Sciatic nerve (tissue), 2 donors: ENCODE measurements around the gene BMPR2. TPM values are rescaled to one million over a fixed set of nuclear protein-coding genes. Genes with fewer than 3 reads are reported as not detected.
"Not testable (repeated sequence)": the region's sequence is repeated elsewhere in the genome, so short reads cannot be mapped to it uniquely, and the experiment has no call there.

Experiments used
- ATAC-seq: fragments of 200-7000 bp; cut with Tn5 transposase; one replicate; pipeline ENCODE4 v1.9.1; 2020; ENCODE audit warnings: mild to moderate bottlenecking, moderate library complexity
- DNase-seq: peaks from one replicate; pipeline ENCODE4 v3.0.0-alpha.2; 2020; ENCODE audit warnings: low spot score
- intact Hi-C: fragments of 100-400 bp; cut with DNase I; formaldehyde crosslinking; loops from one replicate; pipeline ENCODE4 v1.14.2; 2022
- total RNA-seq: library from RNA; stranded (reverse); fragmentation: NEBNext Ultra II Directional; extraction: Animal tissue kit (Norgen Biotek cat#: 25700); gene quantifications from one replicate; pipeline ENCODE4 v1.2.1, GENCODE V29; 2021
- donor health status: DM: no; HTN: no; CAD: no.
- donor health status: DM: no; HTN: no; CAD: no.

The BMPR2 gene
- total RNA-seq, 1 donor from 2014 or later = 82.7 TPM

DNA sequence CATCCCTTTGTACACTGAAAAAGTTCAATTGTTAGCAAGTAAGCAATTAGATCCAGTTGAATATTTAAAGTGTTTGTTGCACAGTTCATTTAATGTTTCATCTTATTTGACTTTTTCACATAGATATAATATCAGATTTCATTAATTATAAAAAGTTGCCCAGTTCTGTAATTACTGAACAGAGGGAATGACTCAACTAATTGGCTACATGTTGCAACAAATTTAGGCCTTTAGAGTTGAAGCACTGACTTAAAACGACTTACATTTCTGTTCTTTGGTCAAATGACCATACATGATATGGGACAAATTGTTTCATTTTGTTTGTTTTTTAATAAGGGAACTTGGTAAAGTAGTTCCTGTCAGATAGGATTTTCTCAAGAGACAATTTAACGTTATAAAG lies 190.2 kb downstream of the BMPR2 start:
- intact Hi-C loops = no loop called here
- DNase-seq (no peak), ATAC-seq (no peak)

DNA sequence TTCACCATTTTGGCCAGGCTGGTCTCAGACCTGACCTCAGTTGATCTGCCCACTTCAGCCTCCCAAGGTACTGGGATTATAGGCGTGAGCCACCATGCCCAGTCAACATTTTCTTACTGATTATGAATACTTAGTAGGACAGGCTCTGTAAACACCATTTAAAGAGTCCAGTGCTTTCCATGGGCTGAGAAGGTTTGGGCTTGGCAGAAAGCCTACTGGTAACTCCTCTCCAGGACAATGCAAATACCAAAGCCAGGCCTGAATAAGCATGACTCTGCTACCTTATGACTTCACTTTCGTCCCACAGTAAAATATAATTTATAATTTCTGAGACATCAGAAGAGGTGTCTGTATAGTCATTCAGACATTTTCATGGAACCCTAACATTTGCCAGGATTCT lies 198.4 kb downstream of the BMPR2 start:
- no peak for DNase-seq
- intact Hi-C loops = no loop called here
- ATAC-seq = no peak

DNA sequence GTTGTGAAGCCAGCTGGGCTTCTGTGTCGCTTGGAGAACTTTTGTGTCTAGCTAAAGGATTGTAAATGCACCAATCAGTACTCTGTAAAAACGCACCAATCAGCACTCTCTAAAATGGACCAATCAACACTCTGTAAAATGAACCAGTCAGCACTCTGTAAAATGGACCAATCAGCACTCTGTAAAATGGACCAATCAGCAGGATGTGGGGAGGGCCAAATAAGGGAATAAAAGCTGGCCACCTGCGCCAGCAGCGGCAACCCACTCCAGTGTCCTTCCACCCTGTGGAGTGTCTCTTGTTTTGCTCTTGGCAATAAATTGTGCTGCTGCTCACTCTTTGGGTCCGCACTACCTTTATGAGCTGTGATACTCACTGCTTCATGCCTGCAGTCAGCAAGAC lies 199.1 kb downstream of the BMPR2 start:
- DNase-seq, ATAC-seq, intact Hi-C loops: not testable (repeated sequence)

DNA sequence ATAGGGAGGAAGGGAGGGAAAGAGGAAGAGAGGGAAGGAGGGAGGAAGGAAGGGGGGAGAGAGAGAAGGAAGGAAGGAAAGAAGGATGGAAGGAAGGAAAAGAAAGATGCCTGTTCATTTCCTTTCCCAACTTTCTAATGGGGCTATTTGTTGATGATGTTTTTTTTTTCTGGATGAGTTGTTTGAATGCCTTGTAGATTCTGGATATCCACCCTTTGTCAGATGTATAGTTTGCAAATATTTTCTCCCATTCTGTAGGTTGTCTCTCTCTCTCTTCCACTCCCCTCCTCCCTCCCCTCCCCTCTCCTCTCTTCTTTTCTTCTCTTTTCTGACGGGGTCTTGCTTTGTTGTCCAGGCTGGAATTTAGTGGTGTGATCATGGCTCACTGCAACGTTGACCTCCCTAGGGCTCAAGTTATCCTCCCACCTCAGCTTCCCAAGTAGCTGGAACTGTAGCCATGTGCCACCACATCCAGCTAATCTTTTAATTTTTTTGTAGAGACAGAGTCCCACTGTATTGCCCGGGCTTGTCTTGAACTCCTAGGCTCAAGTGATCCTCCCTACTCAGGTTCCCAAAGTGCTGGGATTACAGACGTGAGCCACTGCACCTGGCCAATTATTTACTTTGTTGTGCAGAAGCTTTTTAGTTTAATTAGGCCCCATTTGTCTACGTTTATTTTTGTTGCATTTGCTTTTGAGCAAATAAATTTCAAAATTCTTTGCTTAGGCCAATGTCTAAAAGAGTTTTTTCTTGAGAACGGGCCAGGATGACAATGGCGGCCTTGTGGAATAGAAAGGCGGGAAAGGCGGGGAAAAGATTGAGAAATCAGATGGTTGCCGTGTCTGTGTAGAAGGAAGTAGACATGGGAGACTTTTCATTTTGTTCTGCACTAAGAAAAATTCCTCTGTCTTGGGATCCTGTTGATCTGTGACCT lies 201.4 kb downstream of the BMPR2 start:
- ATAC-seq (no peak), DNase-seq (no peak)
- intact Hi-C loops = no loop called here

DNA sequence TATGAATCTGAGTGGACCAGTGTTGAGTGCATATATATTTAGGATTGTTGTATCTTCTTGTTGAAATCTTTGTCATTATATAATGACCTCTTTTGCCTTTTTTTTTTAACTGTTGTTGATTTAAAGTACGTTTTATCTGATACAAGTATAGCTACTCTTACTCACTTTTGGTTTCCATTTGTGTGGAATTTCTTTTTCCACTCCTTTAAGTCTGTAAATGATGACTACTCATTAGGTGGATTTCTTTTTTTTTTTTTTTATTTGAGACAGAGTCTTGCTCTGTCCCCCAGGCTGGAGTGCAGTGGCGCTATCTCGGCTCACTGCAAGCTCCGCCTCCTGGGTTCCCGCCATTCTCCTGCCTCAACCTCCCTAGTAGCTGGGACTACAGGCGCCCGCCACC lies 206.7 kb downstream of the BMPR2 start:
- ATAC-seq, DNase-seq: not testable (repeated sequence)
- intact Hi-C loops = loop anchor here (5.0 kb wide), 1 partner anchor 64 kb away; no protein-coding TSS in a partner anchor

DNA sequence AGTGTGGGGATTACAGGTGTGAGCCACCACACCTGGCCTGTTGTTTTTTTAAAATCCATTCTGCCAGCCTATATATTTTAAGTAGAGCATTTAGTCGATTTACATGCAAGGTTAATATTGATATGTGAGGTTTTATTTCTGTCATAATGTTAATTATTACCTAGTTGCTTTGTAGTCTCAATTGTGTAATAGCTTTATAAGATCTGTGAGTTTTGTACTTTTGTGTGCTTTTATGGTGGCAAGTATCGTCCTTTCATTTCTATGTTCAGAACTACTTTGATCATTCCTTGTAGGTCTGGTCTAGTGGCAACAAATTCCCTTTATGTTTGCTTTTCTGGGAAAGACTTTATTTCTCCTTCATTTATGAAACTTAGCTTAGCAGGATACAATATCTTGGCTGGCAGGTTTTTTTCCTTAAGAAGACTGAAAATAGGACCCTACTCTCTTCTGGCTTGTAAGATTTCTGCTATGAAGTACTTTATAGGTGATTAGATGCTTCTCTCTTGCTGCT lies 207.6 kb downstream of the BMPR2 start:
- intact Hi-C loops = loop anchor here (5.0 kb wide), 1 partner anchor 64 kb away; no protein-coding TSS in a partner anchor
- DNase-seq (no peak), ATAC-seq (no peak)

DNA sequence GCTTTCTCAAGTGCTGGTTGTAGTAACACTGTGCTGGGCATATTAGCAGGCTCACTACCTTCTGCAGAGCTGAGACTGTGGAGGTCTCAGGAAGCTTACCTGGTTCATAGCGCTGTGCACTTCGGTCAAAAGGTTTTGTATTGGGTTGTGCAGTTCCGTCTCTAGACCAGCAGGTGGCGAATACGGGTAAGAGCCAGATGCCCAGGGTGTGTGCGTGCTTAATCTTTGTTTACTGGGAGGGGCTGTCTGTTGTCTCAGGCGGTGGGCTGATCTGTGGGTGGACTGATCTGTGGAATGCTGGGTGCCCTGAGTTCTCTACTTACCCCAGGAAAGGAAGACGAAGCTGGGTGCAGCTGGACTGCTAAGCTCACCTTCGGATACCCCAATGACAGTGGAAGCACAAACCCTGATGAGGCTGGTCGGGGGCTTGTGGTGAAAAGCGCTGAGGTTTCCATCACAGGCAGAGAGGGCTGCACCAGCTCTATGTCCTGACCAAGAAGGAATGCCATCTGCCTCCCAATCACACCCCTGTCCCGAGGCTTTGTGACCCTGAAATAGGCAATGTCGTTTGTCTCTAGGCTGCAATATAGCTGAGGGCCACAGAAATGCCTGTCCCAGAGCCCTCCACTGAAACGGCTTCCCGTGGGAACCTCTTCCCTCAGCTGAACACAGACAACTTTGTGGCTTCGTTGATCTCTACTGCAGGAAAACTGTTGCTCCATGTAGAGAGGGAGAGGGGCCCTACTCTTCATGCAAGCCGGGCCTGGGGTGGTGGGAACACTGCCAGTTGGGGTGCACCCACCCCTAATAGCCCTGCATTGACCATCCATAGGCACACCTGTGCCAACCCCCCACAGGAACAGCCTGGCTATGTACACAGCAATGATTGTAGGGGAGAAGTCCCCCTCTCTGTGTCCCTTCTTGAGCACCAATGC lies 212.8 kb downstream of the BMPR2 start:
- intact Hi-C loops = no loop called here
- peak; percentile 78 for DNase-seq
- ATAC-seq = peak; percentile 89

DNA sequence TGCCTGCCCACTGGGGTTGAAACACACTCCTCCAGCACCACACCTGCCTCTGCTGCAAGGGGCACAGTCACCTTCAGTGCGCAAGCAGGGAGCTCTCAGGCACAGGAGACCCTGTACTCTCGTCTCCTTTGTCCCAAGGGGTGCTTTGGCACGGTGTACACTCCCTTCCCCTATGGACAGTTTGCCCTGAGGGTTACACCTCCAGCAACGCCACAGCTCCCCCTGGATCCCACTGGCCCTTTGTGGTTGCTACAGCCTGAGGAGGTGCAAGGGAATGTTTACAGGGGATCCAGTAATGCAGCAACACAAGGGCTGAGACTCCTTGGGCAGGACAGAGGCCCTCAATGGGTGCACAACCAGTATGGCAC lies 213.4 kb downstream of the BMPR2 start:
- DNase-seq = no peak
- intact Hi-C loops = no loop called here
- peak; percentile 23 for ATAC-seq

DNA sequence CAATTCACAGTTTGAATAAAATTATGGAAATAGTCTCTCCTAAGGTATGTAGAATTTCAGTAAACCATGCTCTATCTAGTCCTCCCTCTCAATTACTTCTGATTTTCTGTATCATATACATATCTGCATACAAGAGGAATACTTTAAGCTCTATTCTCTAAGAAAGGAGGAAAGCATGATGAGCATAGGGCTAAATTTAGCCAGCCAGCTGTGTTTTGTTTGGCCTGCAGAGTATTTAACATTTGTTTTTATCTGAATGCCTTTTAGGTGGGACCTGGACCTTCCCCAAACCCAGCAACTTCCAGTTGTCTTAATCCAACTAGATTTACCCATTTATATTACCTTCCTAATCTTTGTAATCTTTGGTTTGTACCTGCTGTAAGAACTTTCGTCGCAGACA lies 216.4 kb downstream of the BMPR2 start:
- DNase-seq = no peak
- intact Hi-C loops = no loop called here
- no peak for ATAC-seq

DNA sequence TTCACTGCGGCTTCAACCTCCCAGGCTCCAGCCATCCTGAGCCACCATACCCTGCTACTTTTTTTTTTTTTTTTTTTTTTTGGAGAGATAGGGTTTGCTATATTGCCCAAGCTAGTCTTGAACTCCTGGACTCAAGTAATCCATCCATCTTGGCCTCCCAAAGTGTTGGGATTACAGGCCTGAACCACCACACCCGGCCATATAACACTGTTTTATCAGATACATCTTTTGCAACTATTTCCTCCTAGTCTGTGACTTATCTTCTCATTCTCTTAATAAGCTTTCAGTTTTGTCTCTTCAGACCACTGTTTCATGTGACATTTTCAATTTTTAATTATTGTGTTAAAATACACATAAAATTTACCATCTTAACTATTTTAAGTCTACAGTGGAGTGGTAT lies 223.0 kb downstream of the BMPR2 start:
- ATAC-seq = no peak
- no peak for DNase-seq
- intact Hi-C loops = no loop called here

DNA sequence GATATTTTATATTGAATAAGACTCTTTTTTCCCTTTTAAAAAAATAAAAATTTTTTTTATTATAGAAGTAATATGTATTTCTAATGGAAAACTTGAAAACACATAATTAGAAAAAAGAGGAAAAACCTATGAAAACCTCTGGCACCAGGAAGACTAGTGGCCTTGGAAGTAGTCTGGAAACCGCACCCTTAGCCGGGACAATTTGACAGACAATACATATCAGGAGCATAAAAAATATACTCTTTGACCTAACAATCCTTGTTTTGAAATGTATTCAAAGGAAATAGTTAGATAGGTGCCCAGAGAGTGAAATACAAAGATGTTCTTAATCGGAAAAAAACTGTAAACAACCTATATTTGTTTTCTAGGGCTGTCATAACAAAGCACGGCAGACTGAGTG lies 223.8 kb downstream of the BMPR2 start:
- ATAC-seq (no peak), DNase-seq (no peak)
- intact Hi-C loops = no loop called here

DNA sequence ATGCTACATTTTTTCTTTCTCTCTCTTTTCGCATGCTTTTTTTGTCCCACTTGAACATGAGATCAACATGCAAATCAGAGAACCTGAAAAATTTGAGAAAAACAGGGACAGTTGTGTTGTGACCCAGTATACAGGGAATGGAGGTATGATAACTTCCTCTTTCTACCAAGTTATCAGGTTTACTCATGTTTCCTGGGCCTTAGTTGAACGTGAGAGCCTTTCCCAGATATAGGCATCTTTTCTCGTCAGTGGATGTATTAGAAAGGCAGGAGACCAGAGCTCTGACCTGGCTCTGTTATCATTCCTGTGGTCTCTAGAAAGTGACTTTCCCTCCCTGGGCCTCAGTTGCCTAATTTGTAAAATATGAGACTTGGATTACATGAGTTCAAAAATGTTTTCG lies 228.6 kb downstream of the BMPR2 start:
- DNase-seq = no peak
- intact Hi-C loops = no loop called here
- ATAC-seq = no peak

DNA sequence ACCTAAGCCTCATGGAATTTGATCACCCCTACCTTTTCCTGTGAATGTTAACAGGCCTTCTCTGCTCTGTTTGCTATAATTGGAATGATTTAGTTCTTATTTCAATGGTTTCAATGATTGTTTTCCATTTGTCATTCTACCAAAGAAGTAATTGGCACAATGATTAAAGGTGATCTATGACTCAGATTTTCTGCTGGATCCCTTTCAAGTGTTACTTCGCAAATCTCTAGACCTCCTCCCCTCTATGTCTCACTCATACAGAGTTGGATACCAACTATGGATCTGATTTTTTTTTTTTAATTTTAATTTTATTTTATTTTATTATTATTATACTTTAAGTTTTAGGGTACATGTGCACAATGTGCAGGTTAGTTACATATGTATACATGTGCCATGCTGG lies 229.0 kb downstream of the BMPR2 start:
- DNase-seq (no peak), ATAC-seq (no peak)
- intact Hi-C loops = no loop called here

DNA sequence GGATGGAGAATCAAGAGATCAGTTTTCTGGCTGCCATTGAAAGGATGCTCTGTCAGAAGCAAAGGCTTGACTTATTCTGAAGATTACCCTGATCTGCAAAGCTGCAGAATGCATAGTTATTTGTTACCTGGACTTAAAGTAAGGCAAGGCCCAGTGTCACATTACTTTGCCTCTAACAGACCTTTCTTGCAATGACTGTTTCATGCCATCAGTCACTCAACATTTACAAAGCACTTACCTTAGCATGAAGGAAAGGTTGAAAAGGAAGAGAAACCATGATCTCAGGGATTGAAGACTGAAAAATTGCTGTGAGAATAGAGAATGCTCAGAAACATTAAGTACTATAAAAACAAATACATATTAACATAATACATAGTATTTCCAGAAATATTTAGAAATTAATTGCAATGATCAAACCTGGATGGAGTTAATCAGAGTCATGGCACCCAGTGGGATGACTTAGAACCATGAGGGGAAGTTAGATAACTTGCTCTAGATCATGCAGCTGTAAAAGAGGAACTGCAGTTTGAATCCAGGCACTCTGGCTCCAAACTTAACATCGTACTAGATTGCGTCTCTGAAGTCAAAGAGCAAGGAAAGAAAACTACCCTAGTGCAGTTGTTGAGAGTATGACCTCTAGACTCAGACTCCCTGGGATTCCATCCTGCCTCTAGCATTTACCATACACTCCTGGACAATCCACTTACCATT lies 232.2 kb downstream of the BMPR2 start:
- DNase-seq = no peak
- ATAC-seq = peak; percentile 70
- intact Hi-C loops = no loop called here

DNA sequence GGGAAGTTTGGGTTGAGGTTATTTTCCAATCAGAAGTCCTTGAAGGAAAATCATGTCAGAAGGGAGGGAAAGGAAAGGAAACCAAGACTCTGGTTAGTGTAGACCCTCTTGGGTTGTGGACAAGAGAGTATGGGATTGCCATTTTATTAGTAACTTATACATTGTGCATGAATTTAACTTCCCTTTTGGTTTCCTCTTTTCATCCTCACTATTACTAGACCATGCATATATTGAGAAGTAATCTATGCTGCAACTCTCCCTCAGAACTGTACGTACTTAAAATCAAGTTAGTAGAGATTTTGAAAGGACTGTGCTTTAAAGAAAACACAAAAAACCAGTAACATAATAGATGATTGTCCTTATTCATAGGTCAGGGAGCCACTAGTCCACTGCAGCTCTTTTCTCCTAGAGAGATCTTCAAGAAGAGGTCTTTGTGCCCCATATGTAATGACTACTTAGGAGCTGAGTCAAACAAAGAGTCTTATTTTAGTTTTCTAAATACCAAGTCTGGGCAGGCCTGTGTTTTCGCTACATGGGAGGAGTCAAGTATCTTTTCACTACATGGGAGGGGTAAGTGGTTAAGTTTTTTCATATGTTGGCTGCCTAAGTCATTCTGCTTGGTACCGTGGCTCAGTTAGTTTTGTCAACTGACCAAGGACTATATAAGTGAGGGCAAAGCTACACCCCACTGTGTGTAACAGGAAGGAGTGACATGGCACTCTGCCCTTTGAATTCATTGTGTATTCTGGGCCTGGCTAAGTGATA lies 233.4 kb downstream of the BMPR2 start:
- no peak for DNase-seq
- ATAC-seq = peak; percentile 75
- intact Hi-C loops = no loop called here

DNA sequence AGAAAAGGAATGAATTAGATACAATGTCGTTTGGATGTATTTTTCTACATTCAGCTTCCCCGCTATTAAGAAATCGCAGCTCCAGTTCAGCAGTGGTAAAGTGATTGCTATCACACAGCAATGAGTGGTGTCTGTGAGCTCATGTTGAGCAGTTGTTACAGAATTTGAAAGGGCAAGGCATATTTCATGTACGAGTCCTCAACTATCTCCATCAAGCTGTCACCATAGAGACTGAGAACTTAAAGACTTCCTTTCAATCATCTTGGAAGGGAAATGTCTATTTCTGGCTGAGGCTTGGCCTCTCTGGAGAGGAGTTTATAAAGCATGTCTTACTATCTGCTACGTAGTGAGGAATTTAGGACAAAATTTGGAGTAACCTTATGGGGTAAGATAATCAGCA lies 234.3 kb downstream of the BMPR2 start:
- DNase-seq (no peak), ATAC-seq (no peak)
- intact Hi-C loops = no loop called here

DNA sequence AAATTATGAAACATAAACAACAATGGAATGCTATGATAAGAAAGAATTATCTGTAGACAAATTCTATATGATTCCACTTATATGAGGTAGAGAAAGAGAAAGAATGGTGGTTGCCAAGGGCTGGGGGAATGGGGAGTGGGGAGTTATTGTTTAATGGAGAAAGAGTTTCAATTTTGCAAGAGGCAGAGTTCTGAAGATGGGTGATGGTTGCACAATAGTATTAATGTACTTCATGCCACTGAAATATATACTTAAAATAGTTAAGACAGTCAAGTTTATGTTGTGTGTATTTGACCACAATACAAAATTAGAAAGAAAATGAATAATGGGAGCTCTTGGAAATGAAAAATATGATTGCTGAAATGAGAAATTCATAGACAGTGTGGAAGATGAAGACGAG lies 236.0 kb downstream of the BMPR2 start:
- ATAC-seq = no peak
- intact Hi-C loops = no loop called here
- no peak for DNase-seq

DNA sequence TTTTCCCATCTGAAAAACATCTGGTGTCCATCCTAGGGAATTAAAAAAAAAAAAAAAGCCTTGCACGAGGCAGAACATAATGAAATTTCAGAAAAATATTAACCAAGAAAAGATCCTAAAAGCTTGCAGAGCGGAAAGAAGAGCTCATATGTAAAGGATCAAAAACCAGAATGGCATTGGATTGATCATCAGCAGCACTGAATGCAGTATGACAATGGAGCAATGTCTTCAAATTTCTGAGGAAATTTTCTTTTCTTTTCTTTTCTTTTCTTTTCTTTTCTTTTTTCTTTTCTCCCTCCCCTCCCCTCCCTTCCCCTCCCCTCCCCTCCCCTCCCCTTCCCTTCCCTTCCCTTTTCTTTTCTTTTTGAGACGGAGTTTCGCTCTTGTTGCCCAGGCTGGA lies 237.4 kb downstream of the BMPR2 start:
- ATAC-seq = no peak
- DNase-seq = no peak
- intact Hi-C loops = no loop called here
